ENCODE results near the gene S100A16.

S100A16 gene

GRCh38 chr1:153617663-153618062 lies 4.7 kb upstream of the S100A16 start:
- POLR2A ChIA-PET = interaction anchor here (1.3 to 9.4 kb wide), 2 partner anchors 9 to 45 kb away, joined by 4 to 127 read pairs; partner anchors contain the start of gene S100A13
- CTCF ChIA-PET = interaction anchor here (0.6 to 12.8 kb wide), 14 partner anchors 10 to 265 kb away, joined by 3 to 178 read pairs (median 4); partner anchors contain the start of genes CHTOP, S100A1 and S100A13
- no peak overlapping the region for H3K4me3 ChIP-seq (ENCODE audit: low read depth, low read length)
- peak; percentile 81 for TF ChIP-seq CTCF (IDR thresholded peaks at IDR 0.05; ENCODE audit: insufficient read depth, low read length, missing control alignments)
- no peak for DNase-seq (ENCODE audit: low read depth, low spot score)

DNA sequence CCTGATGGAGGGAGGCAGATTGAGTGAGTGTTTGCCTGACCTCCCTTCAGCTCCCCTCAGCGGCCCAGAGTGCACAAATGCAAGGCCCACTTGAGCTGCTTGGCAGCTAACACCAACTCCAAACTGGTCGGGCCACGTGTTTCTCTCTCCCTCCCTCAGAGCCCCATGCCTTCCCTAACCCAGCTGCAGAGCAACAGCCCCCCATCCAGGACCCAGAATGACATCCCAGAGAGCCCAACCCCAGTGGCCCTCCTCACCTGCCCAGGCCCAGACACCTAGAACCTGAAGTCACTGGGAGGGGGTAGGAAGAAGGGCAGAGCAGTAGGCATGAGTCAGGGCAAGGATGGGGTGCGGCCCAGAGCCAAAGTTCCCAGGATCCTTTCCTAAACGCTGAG lies 4.0 kb upstream of the S100A16 start:
- DNase-seq (ENCODE audit: low read depth, low spot score) = no peak
- H3K4me3 ChIP-seq (ENCODE audit: low read depth, low read length) = no peak overlapping the region
- ChIA-PET POLR2A (interaction anchor here (1.3 to 9.4 kb wide), 2 partner anchors 10 to 44 kb away, joined by 4 to 127 read pairs; partner anchors contain the start of gene S100A13), CTCF (interaction anchor here (0.9 to 12.8 kb wide), 8 partner anchors 13 to 108 kb away, joined by 3 to 178 read pairs (median 11); partner anchors contain the start of genes CHTOP, S100A1 and S100A13)
- no peak for TF ChIP-seq CTCF (IDR thresholded peaks at IDR 0.05; ENCODE audit: insufficient read depth, low read length, missing control alignments)

DNA sequence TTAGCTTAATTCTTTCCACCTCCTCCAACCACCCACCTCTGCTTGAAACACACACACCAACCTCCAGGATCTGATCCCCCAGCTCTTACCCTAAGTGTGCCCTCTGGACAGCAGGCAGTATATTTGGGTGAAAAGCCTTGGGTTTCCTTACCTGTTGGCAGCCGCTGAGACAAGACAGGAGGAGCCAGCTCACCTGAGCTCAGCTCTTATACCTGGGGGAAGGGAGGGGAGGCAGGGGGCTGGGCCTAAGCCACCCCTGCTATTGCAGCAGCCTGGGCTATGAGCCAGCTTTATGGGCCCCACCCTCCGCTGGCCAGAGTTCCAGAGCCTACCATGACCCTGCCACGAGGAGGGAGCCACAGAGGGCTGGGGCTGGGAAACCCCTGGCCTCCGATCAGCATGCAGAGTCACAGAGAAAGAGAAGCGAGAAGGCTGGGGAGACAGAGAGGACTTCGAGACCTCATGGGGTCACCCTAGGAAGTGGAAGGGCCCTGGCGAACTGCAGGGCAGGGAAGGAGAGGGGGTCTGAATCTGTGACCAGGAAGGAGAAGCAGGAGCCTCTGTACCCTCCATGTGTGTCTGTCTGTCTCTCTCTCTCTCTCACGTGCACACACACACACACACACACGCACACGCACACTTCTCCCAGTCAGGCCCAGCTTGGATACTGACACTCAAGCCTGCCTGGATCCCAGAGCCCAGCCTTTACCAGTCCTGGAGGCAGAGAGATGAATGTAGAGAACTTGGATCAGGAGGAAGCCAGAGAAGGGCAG lies 3.4 kb upstream of the S100A16 start, which contains the start of gene S100A14:
Gene S100A14 (minus strand): TSS at position 182 of the 773 bp plus-strand sequence. CDS start 467 bp downstream, outside the sequence.
- DNase-seq (ENCODE audit: low read depth, low spot score) = no peak
- H3K4me3 ChIP-seq (ENCODE audit: low read depth, low read length) = no peak within 1 kb of the TSS
- CTCF ChIA-PET = interaction anchor here (1.5 to 12.8 kb wide), 5 partner anchors 14 to 107 kb away, joined by 4 to 178 read pairs (median 93); partner anchors contain the start of genes CHTOP, S100A1 and S100A13
- TF ChIP-seq CTCF (IDR thresholded peaks at IDR 0.05; ENCODE audit: insufficient read depth, low read length, missing control alignments) = no peak
- POLR2A ChIA-PET = interaction anchor here (9.4 kb wide), 1 partner anchor 10 kb away, joined by 127 read pairs; the partner anchor contains the start of gene S100A13

- no peak for DNase-seq (ENCODE audit: low read depth, low spot score)
- ChIA-PET CTCF (interaction anchor here (1.0 to 12.8 kb wide), 6 partner anchors 14 to 106 kb away, joined by 3 to 178 read pairs (median 58); partner anchors contain the start of genes CHTOP, S100A1 and S100A13), POLR2A (interaction anchor here (0.7 to 9.4 kb wide), 4 partner anchors 9 to 83 kb away, joined by 3 to 127 read pairs (median 6); partner anchors contain the start of gene S100A13)
- H3K4me3 ChIP-seq (ENCODE audit: low read depth, low read length) = no peak overlapping the region
- TF ChIP-seq CTCF (IDR thresholded peaks at IDR 0.05; ENCODE audit: insufficient read depth, low read length, missing control alignments) = no peak
Observed at GRCh38 chr1:153615406-153615805, 2.5 kb upstream of the S100A16 start.

DNA sequence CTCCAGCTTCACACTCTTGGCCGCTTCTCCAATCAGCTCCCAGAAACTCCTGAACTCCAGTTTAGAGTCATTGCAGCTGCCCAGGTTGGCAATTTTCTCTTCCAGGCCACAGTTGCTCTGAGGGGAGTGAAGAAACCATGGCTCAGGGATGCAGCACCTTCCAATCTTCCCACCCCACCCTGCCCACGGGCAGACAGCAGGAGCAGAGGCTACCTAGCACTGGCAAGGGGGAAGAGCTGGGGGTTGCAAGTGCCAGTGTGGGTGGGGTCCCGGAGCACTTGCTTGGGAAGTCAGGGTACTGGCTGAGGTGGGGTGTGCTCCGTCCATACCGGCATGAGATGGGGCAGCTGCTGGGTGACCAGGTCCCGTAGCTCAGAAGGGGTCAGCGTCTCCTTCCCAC lies 2.0 kb upstream of the S100A16 start:
- CTCF ChIA-PET = interaction anchor here (1.0 to 12.8 kb wide), 6 partner anchors 12 to 106 kb away, joined by 3 to 178 read pairs (median 58); partner anchors contain the start of genes CHTOP, S100A1 and S100A13

More for the DNA sequence above, 2.0 kb upstream of the S100A16 start:
- DNase-seq (ENCODE audit: low read depth, low spot score) = no peak
- H3K4me3 ChIP-seq (ENCODE audit: low read depth, low read length) = no peak overlapping the region
- POLR2A ChIA-PET = interaction anchor here (0.7 to 9.4 kb wide), 5 partner anchors 8 to 83 kb away, joined by 3 to 127 read pairs (median 5); partner anchors contain the start of gene S100A13
- TF ChIP-seq CTCF (IDR thresholded peaks at IDR 0.05; ENCODE audit: insufficient read depth, low read length, missing control alignments) = no peak
